RKO (cell line): ENCODE measurements around the gene SOX10.

Source experiments
- DNase-seq: peaks from one replicate; pipeline ENCODE4 v3.0.0-alpha.2; 2016; ENCODE audit warnings: low spot score

SOX10 gene

GRCh38 chr22:37930270-37930951, 53.9 kb downstream of the SOX10 start:
- peak; percentile 41 for DNase-seq

- DNase-seq = no peak
These were observed 55.0 kb downstream of the SOX10 start for GRCh38 chr22:37929390-37929789.

DNA sequence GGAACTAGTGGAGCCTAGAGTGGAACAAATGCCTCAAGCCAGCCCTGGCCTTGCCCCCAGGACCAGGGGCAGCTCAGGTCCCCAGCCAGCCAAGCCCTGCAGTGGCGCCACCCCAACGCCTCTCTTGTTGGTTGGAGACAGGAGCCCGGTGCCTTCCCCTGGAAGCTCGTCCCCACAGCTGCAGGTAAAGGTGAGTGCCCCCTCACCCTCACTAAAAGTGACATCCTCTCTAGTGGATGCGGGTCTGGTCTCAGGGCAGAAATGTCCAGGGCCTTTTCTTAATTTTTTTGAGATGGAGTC, 56.8 kb downstream of the SOX10 start:
- DNase-seq = no peak

- DNase-seq = no peak
These were observed 57.4 kb downstream of the SOX10 start for GRCh38 chr22:37926771-37927636.

DNA sequence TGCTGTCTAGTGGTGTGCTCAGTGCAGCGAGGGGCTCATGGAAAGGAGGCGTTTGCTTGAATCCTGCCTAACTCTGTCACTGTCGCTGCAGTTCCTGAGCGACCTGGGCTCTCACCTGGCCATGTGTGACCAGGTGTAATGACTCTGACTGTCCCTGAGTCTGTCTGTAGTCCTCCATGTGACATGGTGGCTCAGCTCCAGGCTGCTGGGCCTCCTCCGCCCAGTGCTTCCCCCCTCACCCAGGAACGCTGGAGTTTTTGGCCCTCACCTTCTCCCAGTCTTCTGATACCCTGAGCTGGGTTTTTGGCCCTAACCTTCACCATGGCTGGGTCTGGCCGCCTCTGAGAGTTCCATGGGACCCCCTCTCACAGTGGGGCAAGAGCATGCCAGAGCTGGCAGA, 58.0 kb downstream of the SOX10 start:
- DNase-seq = no peak

- no peak for DNase-seq
These were observed 58.6 kb downstream of the SOX10 start for GRCh38 chr22:37925767-37926166.

GRCh38 chr22:37925330-37925729, 59.0 kb downstream of the SOX10 start:
- DNase-seq = no peak

- DNase-seq = no peak
These were observed 59.8 kb downstream of the SOX10 start for GRCh38 chr22:37924386-37925065.

DNA sequence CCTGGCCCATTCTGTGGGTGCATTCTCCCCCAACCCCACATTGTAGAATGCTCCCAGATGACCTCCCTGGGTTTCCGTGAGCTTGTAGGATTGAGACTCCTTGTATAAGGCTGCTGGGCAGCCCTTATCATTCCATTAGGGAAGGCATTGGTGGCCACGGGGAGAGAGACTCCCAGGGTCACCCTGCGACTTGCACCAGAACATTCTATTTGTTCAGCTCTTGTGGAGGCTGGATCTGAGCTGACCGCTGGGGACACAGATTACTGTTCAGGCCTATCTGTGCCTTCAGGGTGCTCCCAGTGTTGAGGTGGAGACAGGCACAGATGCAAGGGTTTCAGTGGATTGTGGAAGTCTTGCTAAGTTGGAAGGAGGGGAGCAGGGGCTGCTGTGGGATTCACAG, 60.4 kb downstream of the SOX10 start:
- DNase-seq = no peak
